Esophagus muscularis mucosa (tissue), 3 donors: ENCODE data around the gene AJAP1.
"Not testable (repeated sequence)": the region's sequence is repeated elsewhere in the genome, so short reads cannot be mapped to it uniquely, and the experiment has no call there.

ENCODE experiments used
- POLR2A ChIP-seq: fragments of 450-650 bp; IDR thresholded peaks from one replicate; pipeline ENCODE4 v1.6.1; 2017; ENCODE audit warnings: antibody characterized with exemption, moderate library complexity, mild to moderate bottlenecking, low read depth
- POLR2AphosphoS5 ChIP-seq, 2 donors: sonication (generic); formaldehyde crosslinking; IDR thresholded peaks; one replicate each; pipeline ENCODE4 v1.6.1; 2017; ENCODE audit warnings: antibody characterized with exemption in 2 of 2
- TF ChIP-seq, protein P1 (sequence below), 3 experiments: fragments of 200-600 bp in 2 of 3; fragments of 450-650 bp in 1 of 3; sonication (generic) in 2 of 3; IDR thresholded peaks; one replicate each; pipeline ENCODE4 v1.5.1; 2017 to 2019; ENCODE audit warnings: antibody characterized with exemption in 3 of 3, mild to moderate bottlenecking in 2 of 3, moderate library complexity in 1 of 3

DNA sequence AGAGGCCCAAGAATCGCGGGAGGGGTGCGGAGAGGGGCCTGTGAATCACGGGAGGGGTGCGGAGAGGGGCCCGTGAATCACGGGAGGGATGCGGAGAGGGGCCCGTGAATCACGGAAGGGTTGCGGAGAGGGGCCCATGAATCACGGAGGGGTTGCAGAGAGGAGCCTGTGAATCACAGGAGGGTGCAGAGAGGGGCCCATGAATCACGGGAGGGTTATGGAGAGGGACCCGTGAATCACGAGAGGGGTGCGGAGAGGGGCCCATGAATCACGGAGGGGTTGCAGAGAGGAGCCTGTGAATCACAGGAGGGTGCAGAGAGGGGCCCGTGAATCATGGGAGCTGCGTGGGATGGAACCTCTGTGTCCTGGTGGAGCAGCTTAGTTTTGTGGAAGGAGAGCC is 12.3 kb downstream of the AJAP1 start:
- TF ChIP-seq, protein P1, sequence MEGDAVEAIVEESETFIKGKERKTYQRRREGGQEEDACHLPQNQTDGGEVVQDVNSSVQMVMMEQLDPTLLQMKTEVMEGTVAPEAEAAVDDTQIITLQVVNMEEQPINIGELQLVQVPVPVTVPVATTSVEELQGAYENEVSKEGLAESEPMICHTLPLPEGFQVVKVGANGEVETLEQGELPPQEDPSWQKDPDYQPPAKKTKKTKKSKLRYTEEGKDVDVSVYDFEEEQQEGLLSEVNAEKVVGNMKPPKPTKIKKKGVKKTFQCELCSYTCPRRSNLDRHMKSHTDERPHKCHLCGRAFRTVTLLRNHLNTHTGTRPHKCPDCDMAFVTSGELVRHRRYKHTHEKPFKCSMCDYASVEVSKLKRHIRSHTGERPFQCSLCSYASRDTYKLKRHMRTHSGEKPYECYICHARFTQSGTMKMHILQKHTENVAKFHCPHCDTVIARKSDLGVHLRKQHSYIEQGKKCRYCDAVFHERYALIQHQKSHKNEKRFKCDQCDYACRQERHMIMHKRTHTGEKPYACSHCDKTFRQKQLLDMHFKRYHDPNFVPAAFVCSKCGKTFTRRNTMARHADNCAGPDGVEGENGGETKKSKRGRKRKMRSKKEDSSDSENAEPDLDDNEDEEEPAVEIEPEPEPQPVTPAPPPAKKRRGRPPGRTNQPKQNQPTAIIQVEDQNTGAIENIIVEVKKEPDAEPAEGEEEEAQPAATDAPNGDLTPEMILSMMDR (IDR thresholded peaks at IDR 0.05): not testable (repeated sequence)
- TF ChIP-seq POLR2AphosphoS5 (IDR thresholded peaks at IDR 0.05); POLR2A: not testable (repeated sequence)
